ENCODE measurements around the gene RASSF8.

DNA sequence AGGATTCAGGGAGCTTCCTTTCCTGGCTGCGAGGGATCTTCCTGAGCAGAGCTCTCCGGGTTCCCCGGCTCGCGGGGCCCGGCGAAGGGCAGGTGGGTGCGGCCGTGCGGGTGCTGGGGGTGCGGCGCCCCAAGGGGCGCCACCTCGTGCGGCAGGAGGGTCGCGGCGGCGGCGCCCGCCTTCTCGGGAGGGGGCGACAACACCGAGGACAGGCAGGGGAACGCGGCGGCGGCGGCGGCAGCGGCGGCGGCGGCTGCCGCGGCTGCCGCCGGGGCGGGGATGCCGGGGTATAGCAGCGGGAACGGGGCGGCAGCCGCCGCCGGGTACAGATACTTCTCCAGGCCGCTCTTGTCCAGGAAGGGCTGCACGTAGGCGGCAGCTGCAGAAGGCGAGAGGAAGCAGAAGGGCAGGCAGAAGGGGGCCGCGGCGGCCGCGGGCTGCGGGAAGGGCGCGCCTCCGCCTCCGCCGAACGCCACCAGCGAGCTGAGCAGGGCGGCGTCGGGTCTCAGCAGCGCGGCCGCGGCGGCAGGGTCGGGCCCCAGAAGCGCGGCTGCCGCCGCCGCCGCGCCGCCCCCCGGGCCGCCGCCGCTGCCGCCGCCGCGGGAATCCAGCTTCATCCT, 163.7 kb downstream of the RASSF8 start:
- TF ChIP-seq, protein P1, sequence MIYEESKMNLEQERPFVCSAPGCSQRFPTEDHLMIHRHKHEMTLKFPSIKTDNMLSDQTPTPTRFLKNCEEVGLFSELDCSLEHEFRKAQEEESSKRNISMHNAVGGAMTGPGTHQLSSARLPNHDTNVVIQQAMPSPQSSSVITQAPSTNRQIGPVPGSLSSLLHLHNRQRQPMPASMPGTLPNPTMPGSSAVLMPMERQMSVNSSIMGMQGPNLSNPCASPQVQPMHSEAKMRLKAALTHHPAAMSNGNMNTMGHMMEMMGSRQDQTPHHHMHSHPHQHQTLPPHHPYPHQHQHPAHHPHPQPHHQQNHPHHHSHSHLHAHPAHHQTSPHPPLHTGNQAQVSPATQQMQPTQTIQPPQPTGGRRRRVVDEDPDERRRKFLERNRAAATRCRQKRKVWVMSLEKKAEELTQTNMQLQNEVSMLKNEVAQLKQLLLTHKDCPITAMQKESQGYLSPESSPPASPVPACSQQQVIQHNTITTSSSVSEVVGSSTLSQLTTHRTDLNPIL (CRISPR knock-in tag; IDR thresholded peaks at IDR 0.05; ENCODE audit: low read depth): no peak
- TF ChIP-seq ZFP30 (CRISPR knock-in tag; IDR thresholded peaks at IDR 0.05) (no peak), ZNF70 (CRISPR knock-in tag; IDR thresholded peaks at IDR 0.05) (no peak), CSDC2 (CRISPR knock-in tag; IDR thresholded peaks at IDR 0.05) (no peak), OSR1 (CRISPR knock-in tag; IDR thresholded peaks at IDR 0.05) (no peak), SNAI2 (CRISPR knock-in tag; IDR thresholded peaks at IDR 0.05) (no peak), ZC3H10 (CRISPR knock-in tag; IDR thresholded peaks at IDR 0.05) (no peak), TCF4 (CRISPR knock-in tag; IDR thresholded peaks at IDR 0.05; ENCODE audit: borderline replicate concordance) (no peak), ESRRG (CRISPR knock-in tag; IDR thresholded peaks at IDR 0.05) (no peak), BACH2 (CRISPR knock-in tag; IDR thresholded peaks at IDR 0.05; ENCODE audit: borderline replicate concordance) (no peak), TOX (CRISPR knock-in tag; IDR thresholded peaks at IDR 0.05; ENCODE audit: borderline replicate concordance) (no peak)
- TF ChIP-seq, protein P2, sequence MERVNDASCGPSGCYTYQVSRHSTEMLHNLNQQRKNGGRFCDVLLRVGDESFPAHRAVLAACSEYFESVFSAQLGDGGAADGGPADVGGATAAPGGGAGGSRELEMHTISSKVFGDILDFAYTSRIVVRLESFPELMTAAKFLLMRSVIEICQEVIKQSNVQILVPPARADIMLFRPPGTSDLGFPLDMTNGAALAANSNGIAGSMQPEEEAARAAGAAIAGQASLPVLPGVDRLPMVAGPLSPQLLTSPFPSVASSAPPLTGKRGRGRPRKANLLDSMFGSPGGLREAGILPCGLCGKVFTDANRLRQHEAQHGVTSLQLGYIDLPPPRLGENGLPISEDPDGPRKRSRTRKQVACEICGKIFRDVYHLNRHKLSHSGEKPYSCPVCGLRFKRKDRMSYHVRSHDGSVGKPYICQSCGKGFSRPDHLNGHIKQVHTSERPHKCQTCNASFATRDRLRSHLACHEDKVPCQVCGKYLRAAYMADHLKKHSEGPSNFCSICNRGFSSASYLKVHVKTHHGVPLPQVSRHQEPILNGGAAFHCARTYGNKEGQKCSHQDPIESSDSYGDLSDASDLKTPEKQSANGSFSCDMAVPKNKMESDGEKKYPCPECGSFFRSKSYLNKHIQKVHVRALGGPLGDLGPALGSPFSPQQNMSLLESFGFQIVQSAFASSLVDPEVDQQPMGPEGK (CRISPR knock-in tag; IDR thresholded peaks at IDR 0.05; ENCODE audit: borderline replicate concordance): no peak
- TF ChIP-seq, protein P3, sequence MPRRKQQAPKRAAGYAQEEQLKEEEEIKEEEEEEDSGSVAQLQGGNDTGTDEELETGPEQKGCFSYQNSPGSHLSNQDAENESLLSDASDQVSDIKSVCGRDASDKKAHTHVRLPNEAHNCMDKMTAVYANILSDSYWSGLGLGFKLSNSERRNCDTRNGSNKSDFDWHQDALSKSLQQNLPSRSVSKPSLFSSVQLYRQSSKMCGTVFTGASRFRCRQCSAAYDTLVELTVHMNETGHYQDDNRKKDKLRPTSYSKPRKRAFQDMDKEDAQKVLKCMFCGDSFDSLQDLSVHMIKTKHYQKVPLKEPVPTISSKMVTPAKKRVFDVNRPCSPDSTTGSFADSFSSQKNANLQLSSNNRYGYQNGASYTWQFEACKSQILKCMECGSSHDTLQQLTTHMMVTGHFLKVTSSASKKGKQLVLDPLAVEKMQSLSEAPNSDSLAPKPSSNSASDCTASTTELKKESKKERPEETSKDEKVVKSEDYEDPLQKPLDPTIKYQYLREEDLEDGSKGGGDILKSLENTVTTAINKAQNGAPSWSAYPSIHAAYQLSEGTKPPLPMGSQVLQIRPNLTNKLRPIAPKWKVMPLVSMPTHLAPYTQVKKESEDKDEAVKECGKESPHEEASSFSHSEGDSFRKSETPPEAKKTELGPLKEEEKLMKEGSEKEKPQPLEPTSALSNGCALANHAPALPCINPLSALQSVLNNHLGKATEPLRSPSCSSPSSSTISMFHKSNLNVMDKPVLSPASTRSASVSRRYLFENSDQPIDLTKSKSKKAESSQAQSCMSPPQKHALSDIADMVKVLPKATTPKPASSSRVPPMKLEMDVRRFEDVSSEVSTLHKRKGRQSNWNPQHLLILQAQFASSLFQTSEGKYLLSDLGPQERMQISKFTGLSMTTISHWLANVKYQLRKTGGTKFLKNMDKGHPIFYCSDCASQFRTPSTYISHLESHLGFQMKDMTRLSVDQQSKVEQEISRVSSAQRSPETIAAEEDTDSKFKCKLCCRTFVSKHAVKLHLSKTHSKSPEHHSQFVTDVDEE (CRISPR knock-in tag; IDR thresholded peaks at IDR 0.05): no peak

All from SK-N-SH treated with all-trans-retinoic acid at 6 μM for 48 hours (cell line).